Neural progenitor cell (in vitro differentiated cells): ENCODE measurements around the gene GALR3. TPM values are rescaled to one million over a fixed set of nuclear protein-coding genes. Genes with fewer than 3 reads are reported as not detected.
A peak's percentile ranks its signal among the peaks of the same experiment; 100 is the strongest.

Source experiments
- DNase-seq: peaks from one replicate; pipeline ENCODE4 v3.0.0-alpha.2; 2016; ENCODE audit warnings: low spot score
- H2AFZ ChIP-seq: fragments of 200-600 bp; sonication (generic); replicated peaks from 2 replicates; pipeline ENCODE4 v1.6.1; 2016; ENCODE audit warnings: antibody characterized with exemption
- H3F3A ChIP-seq: fragments of 200-600 bp; sonication (generic); 2 replicates; pipeline ENCODE4 v1.6.1; 2016; ENCODE audit warnings: antibody characterized with exemption, low read depth
- H3K27ac ChIP-seq: fragments of 200-600 bp; sonication (generic); 2 replicates; pipeline ENCODE4 v1.5.1; 2016; ENCODE audit warnings: mild to moderate bottlenecking
- H3K27me3 ChIP-seq: fragments of 200-600 bp; sonication (generic); 2 replicates; pipeline ENCODE4 v1.6.1; 2016; ENCODE audit warnings: mild to moderate bottlenecking, moderate library complexity
- H3K36me3 ChIP-seq: fragments of 200-600 bp; sonication (generic); 2 replicates; pipeline ENCODE4 v1.5.1; 2016
- H3K4me1 ChIP-seq: fragments of 200-600 bp; sonication (generic); 2 replicates; pipeline ENCODE4 v1.6.1; 2016; ENCODE audit warnings: mixed run types
- H3K4me2 ChIP-seq: fragments of 200-600 bp; sonication (generic); 2 replicates; pipeline ENCODE4 v1.6.1; 2016
- H3K4me3 ChIP-seq: fragments of 200-600 bp; sonication (generic); 2 replicates; pipeline ENCODE4 v1.5.1; 2016
- H3K79me2 ChIP-seq: fragments of 200-600 bp; sonication (generic); 2 replicates; pipeline ENCODE4 v1.6.1; 2016; ENCODE audit warnings: low read depth
- H3K9ac ChIP-seq: fragments of 200-600 bp; sonication (generic); 2 replicates; pipeline ENCODE4 v1.6.1; 2016
- H3K9me3 ChIP-seq: fragments of 200-600 bp; sonication (generic); 2 replicates; pipeline ENCODE4 v1.5.1; 2016; ENCODE audit warnings: low read depth
- H4K20me1 ChIP-seq: fragments of 200-600 bp; sonication (generic); 2 replicates; pipeline ENCODE4 v1.6.1; 2016; ENCODE audit warnings: low read depth
- H3K27ac Mint-ChIP-seq: 3 replicates; pipeline ENCODE4 v1.8.0; 2021; ENCODE audit warnings: mixed read lengths
- H3K27me3 Mint-ChIP-seq: 2 replicates; pipeline ENCODE4 v1.8.0; 2022; ENCODE audit warnings: low read depth, mild to moderate bottlenecking, inconsistent platforms, moderate library complexity, mixed read lengths; ENCODE audit not compliant: insufficient read depth
- H3K36me3 Mint-ChIP-seq: 3 replicates; pipeline ENCODE4 v1.8.0; 2021; ENCODE audit warnings: mixed read lengths
- H3K4me1 Mint-ChIP-seq: 3 replicates; pipeline ENCODE4 v1.8.0; 2021; ENCODE audit warnings: mixed read lengths
- H3K4me3 Mint-ChIP-seq: 3 replicates; pipeline ENCODE4 v1.8.0; 2021; ENCODE audit warnings: mild to moderate bottlenecking, moderate library complexity, mixed read lengths
- H3K9me3 Mint-ChIP-seq: 3 replicates; pipeline ENCODE4 v1.8.0; 2020; ENCODE audit warnings: mixed read lengths
- CTCF ChIP-seq: fragments of 200-600 bp; sonication (generic); IDR thresholded peaks from 2 replicates; pipeline ENCODE4 v1.5.1; 2017; ENCODE audit warnings: antibody characterized with exemption, mild to moderate bottlenecking
- EZH2 ChIP-seq: fragments of 200-600 bp; sonication (generic); IDR thresholded peaks from 2 replicates; pipeline ENCODE4 v1.6.1; 2017; ENCODE audit warnings: antibody characterized with exemption, mild to moderate bottlenecking, moderate library complexity
- EZH2phosphoT487 ChIP-seq: fragments of 200-600 bp; sonication (generic); IDR thresholded peaks from 2 replicates; pipeline ENCODE4 v1.6.1; 2017; ENCODE audit warnings: antibody characterized with exemption
- total RNA-seq: library from RNA; depleted of rRNA; stranded (reverse); fragments of >200 nt; gene quantifications from 2 replicates; pipeline ENCODE4 v1.2.3, GENCODE V29; 2015; ENCODE audit warnings: low replicate concordance

Gene GALR3
- total RNA-seq, 1 donor from 2014 or later: not detected

GRCh38 chr22:37790234-37790633 lies 32.9 kb upstream of the GALR3 start:
- no peaks in the 10 kb centered on the region for H3K36me3 ChIP-seq
- no peaks in the 10 kb centered on the region for H3K79me2 ChIP-seq
- H3K4me3 Mint-ChIP-seq: no peak overlapping the region
- no peak overlapping the region for H3K9ac ChIP-seq
- H3K27ac ChIP-seq: no peak overlapping the region
- H3K4me3 ChIP-seq: no peak overlapping the region
- no peak for DNase-seq
- H3K27me3 Mint-ChIP-seq: peaks cover 4% of the 10 kb centered on the region
- no peak overlapping the region for H2AFZ ChIP-seq
- H3K9me3 ChIP-seq: no peaks in the 10 kb centered on the region
- peaks cover 4% of the 10 kb centered on the region for H3K4me1 ChIP-seq
- no peak overlapping the region for H3K27ac Mint-ChIP-seq
- peaks cover 5% of the 10 kb centered on the region for H3K4me1 Mint-ChIP-seq
- no peak overlapping the region for H3K4me2 ChIP-seq
- no peaks in the 10 kb centered on the region for H4K20me1 ChIP-seq
- no peaks in the 10 kb centered on the region for H3K27me3 ChIP-seq
- H3K9me3 Mint-ChIP-seq: peaks cover 6% of the 10 kb centered on the region
- peaks cover 2% of the 10 kb centered on the region for H3K36me3 Mint-ChIP-seq
- TF ChIP-seq EZH2 (no peak), EZH2phosphoT487 (no peak), CTCF (no peak)
- no peaks in the 10 kb centered on the region for H3F3A ChIP-seq

- no peaks in the 10 kb centered on the region for H3K79me2 ChIP-seq
- H3K27me3 Mint-ChIP-seq: peaks cover 7% of the 10 kb centered on the region
- no peak overlapping the region for H3K27ac ChIP-seq
- TF ChIP-seq EZH2 (no peak), CTCF (no peak), EZH2phosphoT487 (no peak)
- no peaks in the 10 kb centered on the region for H3K36me3 ChIP-seq
- H3K27me3 ChIP-seq: no peaks in the 10 kb centered on the region
- no peak overlapping the region for H3K4me3 Mint-ChIP-seq
- H2AFZ ChIP-seq: no peak overlapping the region
- no peaks in the 10 kb centered on the region for H3K36me3 Mint-ChIP-seq
- H3K9ac ChIP-seq: no peak overlapping the region
- no peak for DNase-seq
- no peaks in the 10 kb centered on the region for H3K9me3 Mint-ChIP-seq
- peaks cover 5% of the 10 kb centered on the region for H3K4me1 Mint-ChIP-seq
- no peaks in the 10 kb centered on the region for H3K9me3 ChIP-seq
- H3K4me3 ChIP-seq: no peak overlapping the region
- peaks cover 4% of the 10 kb centered on the region for H3K4me1 ChIP-seq
- H3K4me2 ChIP-seq: no peak overlapping the region
- H3K27ac Mint-ChIP-seq: no peak overlapping the region
- H3F3A ChIP-seq: no peaks in the 10 kb centered on the region
- H4K20me1 ChIP-seq: no peaks in the 10 kb centered on the region
These were observed 30.7 kb upstream of the GALR3 start for GRCh38 chr22:37792494-37792893.

GRCh38 chr22:37794376-37794775 lies 28.8 kb upstream of the GALR3 start:
- Mint-ChIP-seq H3K9me3 (no peaks in the 10 kb centered on the region), H3K4me3 (peak overlapping the region; percentile 64), H3K27ac (no peak overlapping the region), H3K36me3 (no peaks in the 10 kb centered on the region), H3K4me1 (peaks cover 10% of the 10 kb centered on the region), H3K27me3 (peaks cover 5% of the 10 kb centered on the region)
- peaks cover 4% of the 10 kb centered on the region for H3K4me1 ChIP-seq
- TF ChIP-seq EZH2phosphoT487: no peak
- no peak for TF ChIP-seq CTCF
- TF ChIP-seq EZH2: no peak
- H3K4me3 ChIP-seq: no peak overlapping the region
- no peak overlapping the region for H3K9ac ChIP-seq
- H3K27me3 ChIP-seq: peaks cover 6% of the 10 kb centered on the region
- H3F3A ChIP-seq: no peaks in the 10 kb centered on the region
- H3K79me2 ChIP-seq: no peaks in the 10 kb centered on the region
- no peak overlapping the region for H3K27ac ChIP-seq
- no peaks in the 10 kb centered on the region for H3K9me3 ChIP-seq
- H4K20me1 ChIP-seq: no peaks in the 10 kb centered on the region
- no peak overlapping the region for H2AFZ ChIP-seq
- H3K36me3 ChIP-seq: no peaks in the 10 kb centered on the region
- DNase-seq: peak; percentile 22
- no peak overlapping the region for H3K4me2 ChIP-seq
